GM13976 (cell line): Measurements from ENCODE around the gene PKP4.
"Not testable (repeated sequence)": the region's sequence is repeated elsewhere in the genome, so short reads cannot be mapped to it uniquely, and the experiment has no call there.

Source experiments
- DNase-seq: peaks from one replicate; pipeline ENCODE4 v3.0.0; 2012; ENCODE audit warnings: low spot score
- CTCF ChIP-seq: IDR thresholded peaks from 2 replicates; pipeline ENCODE4 v1.5.1; 2012; ENCODE audit warnings: borderline replicate concordance, mild to moderate bottlenecking; ENCODE audit not compliant: insufficient read depth; ENCODE audit errors: extremely low read depth, missing control alignments, control extremely low read depth
- in situ Hi-C: fragments of 300-500 bp; cut with MboI; formaldehyde crosslinking; loops from one replicate; pipeline ENCODE4 v1.12.0; 2022; ENCODE audit warnings: low sequenced_read_pairs, mixed read lengths, inconsistent platforms; ENCODE audit not compliant: unreplicated experiment

Gene PKP4

GRCh38 chr2:158414538-158414937 is 42.2 kb upstream of the PKP4 start:
- TF ChIP-seq CTCF: no peak
- no peak for DNase-seq

GRCh38 chr2:158432117-158432516 is 24.6 kb upstream of the PKP4 start:
- DNase-seq: no peak
- no peak for TF ChIP-seq CTCF
- in situ Hi-C loops: no loop called here

More at GRCh38 chr2:158414538-158414937, 42.2 kb upstream of the PKP4 start:
- in situ Hi-C loops: no loop called here

- DNase-seq, in situ Hi-C loops: not testable (repeated sequence)
These were observed 23.0 kb upstream of the PKP4 start for GRCh38 chr2:158433716-158434115.

GRCh38 chr2:158439062-158439461 is 17.7 kb upstream of the PKP4 start:
- in situ Hi-C loops, DNase-seq: not testable (repeated sequence)

- TF ChIP-seq CTCF: no peak
- no peak for DNase-seq
- in situ Hi-C loops: no loop called here
These were observed 13.1 kb upstream of the PKP4 start for GRCh38 chr2:158443606-158444005.

- no peak for TF ChIP-seq CTCF
- in situ Hi-C loops: loop anchor here (25.0 kb wide), 1 partner anchor 280 kb away; no protein-coding TSS in a partner anchor
- peak; percentile 70 for DNase-seq
These were observed 507 bp downstream of the PKP4 start for GRCh38 chr2:158457092-158457825.

GRCh38 chr2:158457826-158458616 is 1.3 kb downstream of the PKP4 start:
- TF ChIP-seq CTCF: peak; percentile 36
- in situ Hi-C loops: loop anchor here (25.0 kb wide), 1 partner anchor 279 kb away; no protein-coding TSS in a partner anchor
- DNase-seq: no peak

GRCh38 chr2:158458617-158458920 is 1.8 kb downstream of the PKP4 start:
- DNase-seq: no peak
- in situ Hi-C loops: loop anchor here (25.0 kb wide), 1 partner anchor 279 kb away; no protein-coding TSS in a partner anchor
- TF ChIP-seq CTCF: no peak
